Esophagus squamous epithelium (tissue), 5 donors: ENCODE data around the gene SKOR1. TPM values are rescaled to one million over a fixed set of nuclear protein-coding genes. Genes with fewer than 3 reads are reported as not detected.

Experiments used
- DNase-seq: peaks from one replicate; lab custom pipeline; 2025; lab: John Stamatoyannopoulos, UW
- H3K27ac ChIP-seq, 4 donors: fragments of 200-600 bp; sonication (generic); one replicate each; pipeline ENCODE4 v1.5.1; 2016 to 2019; ENCODE audit warnings: mild to moderate bottlenecking in 1 of 4
- H3K27me3 ChIP-seq, 4 donors: fragments of 200-600 bp; sonication (generic); 1 replicate in 3 of 4; 2 replicates in 1 of 4; pipeline versions ENCODE4 v1.5.1 to v1.6.0; 2017 to 2021; ENCODE audit warnings: antibody characterized with exemption in 1 of 4
- H3K36me3 ChIP-seq, 3 donors: fragments of 200-600 bp; sonication (generic); one replicate each; pipeline ENCODE4 v1.5.1; 2016 to 2019
- H3K4me1 ChIP-seq, 3 donors: fragments of 200-600 bp; sonication (generic); one replicate each; pipeline ENCODE4 v1.5.1; 2017 to 2019
- H3K4me3 ChIP-seq, 4 donors: fragments of 200-600 bp; sonication (generic); 1 replicate in 3 of 4; 2 replicates in 1 of 4; pipeline ENCODE4 v1.5.1; 2016 to 2019; ENCODE audit warnings: mild to moderate bottlenecking in 2 of 4, moderate library complexity in 1 of 4
- H3K9me3 ChIP-seq, 3 donors: fragments of 200-600 bp; sonication (generic); one replicate each; pipeline ENCODE4 v1.5.1; 2016 to 2019
- POLR2A ChIP-seq, 4 donors: fragments of 450-650 bp; IDR thresholded peaks; one replicate each; pipeline ENCODE4 v1.6.1; 2017; ENCODE audit warnings: antibody characterized with exemption in 4 of 4, mild to moderate bottlenecking in 4 of 4, moderate library complexity in 3 of 4
- WGBS, 2 donors: methylation state at CpG; one replicate each; pipeline ENCODE4 v1.1.5; 2018; 5-methylcytosine and 5-hydroxymethylcytosine counted together
- intact Hi-C: fragments of 100-400 bp; cut with DNase I; formaldehyde crosslinking; loops from one replicate; pipeline ENCODE4 v1.15.0; 2022
- total RNA-seq, 4 donors: library from RNA; depleted of rRNA; stranded (reverse); fragments of >200 nt; gene quantifications; one replicate each; pipeline ENCODE4 v1.1.0, GENCODE V29; 2016
- TF ChIP-seq, protein P1 (sequence below), 6 experiments: fragments of 450-650 bp in 4 of 6; fragments of 200-600 bp in 2 of 6; sonication (generic) in 2 of 6; IDR thresholded peaks; one replicate each; pipeline ENCODE4 v1.5.1; 2016 to 2019; ENCODE audit warnings: antibody characterized with exemption in 6 of 6, mild to moderate bottlenecking in 4 of 6, moderate library complexity in 4 of 6
- donor health status: DM: yes; HTN: yes; CAD: no.

The SKOR1 gene
- total RNA-seq, 4 donors from 2014 or later, result 0.09 to 0.76 (median 0.28) TPM

DNA sequence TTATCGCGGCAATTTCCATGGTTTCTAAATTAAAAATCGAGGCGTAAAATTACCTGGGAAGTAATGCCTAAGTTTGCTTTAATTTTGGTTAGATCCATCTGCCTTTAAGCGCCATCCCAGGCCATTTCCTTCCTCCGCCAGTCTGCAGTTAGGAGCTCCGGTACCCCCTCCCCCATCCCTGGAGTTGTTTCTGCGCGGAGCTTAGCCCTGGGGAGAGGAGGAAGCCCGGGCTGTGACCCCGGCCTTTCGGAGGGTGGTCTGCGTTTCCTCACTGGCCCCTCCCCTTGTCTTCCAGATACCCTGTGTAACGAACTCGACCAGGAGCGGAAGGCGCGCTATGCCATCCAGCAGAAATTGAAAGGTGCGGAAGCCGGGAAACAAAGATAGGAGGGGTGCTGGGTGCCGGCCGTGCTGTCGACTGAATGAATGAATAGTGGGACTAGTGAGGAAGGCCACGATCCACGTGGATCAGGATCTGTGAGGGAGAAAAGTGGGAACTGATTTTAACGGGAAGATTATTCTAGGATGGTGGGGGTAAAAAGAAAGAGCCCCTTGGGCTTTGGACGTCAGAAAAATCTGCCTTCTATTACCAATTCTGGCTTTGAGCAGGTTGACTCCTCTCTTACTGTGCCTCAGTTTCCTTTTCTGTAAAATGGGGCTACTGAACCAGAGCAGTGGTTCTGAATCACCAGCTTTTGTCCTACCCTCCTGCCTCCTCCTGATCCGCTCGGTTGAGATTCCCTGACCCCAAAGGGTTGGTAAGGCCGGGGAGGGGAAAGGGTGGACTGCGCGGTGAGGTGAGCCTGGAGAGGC lies 7.8 kb downstream of the SKOR1 start:
- Histone ChIP-seq H3K27ac (no peak overlapping the region), H3K9me3 (no peaks in the 10 kb centered on the region), H3K4me1 (peaks cover 50 to 67% (median 56%) of the 10 kb centered on the region in 3 donors), H3K4me3 (peak overlapping the region in 2 of 4 donors; percentile 50 to 68), H3K27me3 (peaks cover 35 to 86% (median 61%) of the 10 kb centered on the region in 4 donors), H3K36me3 (no peaks in the 10 kb centered on the region)
- no peak for TF ChIP-seq POLR2A (IDR thresholded peaks at IDR 0.05)
- TF ChIP-seq, protein P1, sequence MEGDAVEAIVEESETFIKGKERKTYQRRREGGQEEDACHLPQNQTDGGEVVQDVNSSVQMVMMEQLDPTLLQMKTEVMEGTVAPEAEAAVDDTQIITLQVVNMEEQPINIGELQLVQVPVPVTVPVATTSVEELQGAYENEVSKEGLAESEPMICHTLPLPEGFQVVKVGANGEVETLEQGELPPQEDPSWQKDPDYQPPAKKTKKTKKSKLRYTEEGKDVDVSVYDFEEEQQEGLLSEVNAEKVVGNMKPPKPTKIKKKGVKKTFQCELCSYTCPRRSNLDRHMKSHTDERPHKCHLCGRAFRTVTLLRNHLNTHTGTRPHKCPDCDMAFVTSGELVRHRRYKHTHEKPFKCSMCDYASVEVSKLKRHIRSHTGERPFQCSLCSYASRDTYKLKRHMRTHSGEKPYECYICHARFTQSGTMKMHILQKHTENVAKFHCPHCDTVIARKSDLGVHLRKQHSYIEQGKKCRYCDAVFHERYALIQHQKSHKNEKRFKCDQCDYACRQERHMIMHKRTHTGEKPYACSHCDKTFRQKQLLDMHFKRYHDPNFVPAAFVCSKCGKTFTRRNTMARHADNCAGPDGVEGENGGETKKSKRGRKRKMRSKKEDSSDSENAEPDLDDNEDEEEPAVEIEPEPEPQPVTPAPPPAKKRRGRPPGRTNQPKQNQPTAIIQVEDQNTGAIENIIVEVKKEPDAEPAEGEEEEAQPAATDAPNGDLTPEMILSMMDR (IDR thresholded peaks at IDR 0.05), result no peak
- DNase-seq, result no peak
- intact Hi-C loops, result loop anchor here (10.0 kb wide), 1 partner anchor 888 kb away; no protein-coding TSS in a partner anchor
- WGBS, 2 donors, result 8 to 19% methylated on average over 18 to 30 of the region's 32 CpGs

DNA sequence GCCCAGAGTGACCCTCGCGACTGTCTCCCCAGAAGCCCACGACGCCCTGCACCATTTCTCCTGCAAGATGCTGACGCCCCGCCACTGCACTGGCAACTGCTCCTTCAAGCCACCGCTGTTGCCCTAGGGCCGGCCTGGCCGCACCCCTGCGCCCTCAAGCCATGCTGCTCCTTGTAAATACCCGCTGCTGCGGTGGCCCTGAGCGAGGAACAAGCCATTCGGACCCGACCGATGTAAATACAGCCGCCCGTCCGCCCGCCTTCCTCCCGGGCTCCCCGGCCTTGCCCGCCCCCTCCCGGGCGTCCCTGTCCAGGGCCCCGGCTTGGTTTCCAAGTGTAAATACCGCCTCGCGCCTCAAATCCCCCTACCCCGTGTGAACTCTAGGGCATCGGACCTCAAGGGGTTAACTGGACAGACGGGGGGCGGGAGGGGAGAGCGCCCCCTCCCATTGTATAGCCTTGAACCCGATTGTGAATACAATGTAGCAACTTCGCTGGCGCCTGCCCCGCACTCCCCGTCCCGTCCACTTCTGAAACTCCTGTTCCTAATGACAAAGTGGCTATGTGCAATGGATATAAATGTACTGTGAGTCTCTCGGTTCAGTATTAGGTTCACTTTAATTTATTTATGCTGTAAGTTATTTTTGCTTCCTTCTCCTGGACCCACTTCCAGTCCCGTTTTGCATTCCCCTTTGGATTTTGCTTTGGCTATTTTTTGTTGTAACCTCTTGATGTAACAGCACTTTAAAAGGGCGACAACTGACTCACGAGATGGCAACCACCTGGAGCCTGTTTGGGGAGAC lies 8.6 kb downstream of the SKOR1 start:
- intact Hi-C loops, result loop anchor here (10.0 kb wide), 1 partner anchor 889 kb away; no protein-coding TSS in a partner anchor
- WGBS, 2 donors, result 1 to 3% methylated on average over 18 to 31 of the region's 44 CpGs
- H3K4me3 ChIP-seq, result peak overlapping the region; percentile 7 to 68 (median 46)
- peaks cover 28 to 80% (median 54%) of the 10 kb centered on the region in 4 donors for H3K27me3 ChIP-seq
- H3K4me1 ChIP-seq, result peaks cover 47 to 67% (median 52%) of the 10 kb centered on the region in 3 donors
- H3K36me3 ChIP-seq, result no peaks in the 10 kb centered on the region
- no peak for TF ChIP-seq POLR2A (IDR thresholded peaks at IDR 0.05)
- TF ChIP-seq, protein P1 (IDR thresholded peaks at IDR 0.05), result peak; percentile 31 to 68 (median 50)
- no peak overlapping the region for H3K27ac ChIP-seq
- no peaks in the 10 kb centered on the region for H3K9me3 ChIP-seq
- no peak for DNase-seq

DNA sequence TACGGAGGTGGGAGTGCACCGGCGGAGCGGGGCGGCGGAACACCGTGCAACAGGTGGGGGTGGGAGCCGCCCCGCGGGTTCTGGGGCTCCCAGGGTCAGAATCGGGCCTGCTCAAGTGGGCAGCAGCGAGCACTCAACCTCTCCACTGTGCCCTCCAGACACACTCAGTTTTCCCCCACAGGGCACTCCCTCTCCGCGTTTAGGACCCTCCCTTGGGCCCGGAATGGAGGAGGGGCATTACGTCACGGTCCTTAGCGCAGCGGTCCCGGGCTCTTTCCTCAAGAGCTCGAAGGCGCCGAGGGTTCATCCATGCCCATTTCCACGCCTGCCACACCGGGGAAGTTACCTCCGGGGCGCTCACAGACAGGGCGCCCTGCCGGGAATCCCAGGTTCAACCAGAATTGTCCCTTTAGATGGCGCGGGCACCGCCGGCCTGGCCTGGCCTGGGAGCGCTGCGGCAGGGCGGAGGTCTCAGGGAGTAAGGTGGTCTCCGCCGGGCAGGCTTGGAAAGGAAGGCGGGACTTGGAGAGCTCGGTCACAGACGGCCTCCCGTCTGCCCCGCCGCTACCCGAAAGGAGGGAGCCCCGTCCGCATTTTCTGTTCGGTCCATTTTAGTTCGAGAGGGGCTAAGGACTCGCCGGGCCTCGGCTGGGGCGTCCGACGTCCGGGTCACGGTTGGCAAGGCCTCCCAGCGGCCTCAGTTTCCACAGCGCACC lies 9.4 kb downstream of the SKOR1 start:
- Histone ChIP-seq H3K27ac (no peak overlapping the region), H3K4me1 (peaks cover 46 to 67% (median 46%) of the 10 kb centered on the region in 3 donors), H3K4me3 (peak overlapping the region; percentile 23 to 68 (median 46)), H3K36me3 (no peaks in the 10 kb centered on the region), H3K9me3 (no peaks in the 10 kb centered on the region), H3K27me3 (peaks cover 20 to 71% (median 46%) of the 10 kb centered on the region in 4 donors)
- intact Hi-C loops, result loop anchor here (5.0 to 10.0 kb wide), 2 partner anchors 312 to 890 kb away; partner anchors contain the start of gene C15orf61
- no peak for TF ChIP-seq POLR2A (IDR thresholded peaks at IDR 0.05)
- TF ChIP-seq, protein P1 (IDR thresholded peaks at IDR 0.05), result no peak
- 2 to 7% methylated on average over 13 to 16 of the region's 59 CpGs for WGBS, 2 donors
- DNase-seq, result no peak

DNA sequence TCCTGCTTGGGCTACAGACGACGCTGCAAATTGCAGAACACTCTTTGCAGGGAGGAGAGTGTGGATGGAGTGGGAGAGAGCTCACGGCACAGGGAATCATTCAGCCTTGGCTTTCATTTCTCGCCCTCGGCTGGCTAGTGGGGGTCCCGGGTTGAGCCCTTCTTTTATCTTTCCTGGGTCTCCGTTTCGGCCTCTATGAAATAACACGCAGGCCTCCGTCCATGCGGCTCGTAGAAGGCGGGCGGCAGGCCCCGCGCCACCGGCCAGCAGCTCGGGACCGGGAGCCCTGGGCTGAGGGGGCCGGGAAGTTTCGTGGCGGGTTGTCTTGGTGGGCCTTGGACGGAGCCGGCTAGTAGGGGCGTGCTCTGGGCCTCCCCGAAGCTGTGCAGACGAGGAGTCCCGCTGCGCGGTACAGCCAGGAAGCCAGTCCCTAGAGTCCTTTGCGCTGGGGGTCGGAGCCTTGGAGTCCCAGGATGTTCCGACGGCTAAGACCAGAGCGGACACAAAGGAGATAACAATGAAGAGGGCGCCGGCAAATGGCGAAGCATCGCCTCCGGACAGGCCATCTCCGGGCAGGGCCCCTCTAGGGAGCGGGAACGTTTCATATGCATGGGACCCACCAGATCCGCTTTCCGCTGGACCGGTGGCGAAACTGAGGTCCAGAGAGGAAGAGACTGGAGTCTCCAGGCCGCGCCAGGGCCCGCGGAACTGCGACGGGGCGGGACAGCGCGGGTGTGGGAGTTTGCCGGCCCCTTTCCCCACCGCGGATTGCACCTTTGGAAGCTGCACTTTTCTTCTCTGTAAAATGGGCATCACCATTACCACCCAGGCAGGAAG lies 10.2 kb downstream of the SKOR1 start:
- no peak for DNase-seq
- H3K9me3 ChIP-seq, result no peaks in the 10 kb centered on the region
- intact Hi-C loops, result loop anchor here (5.0 to 10.0 kb wide), 2 partner anchors 313 to 891 kb away; partner anchors contain the start of gene C15orf61
- H3K27me3 ChIP-seq, result peaks cover 15 to 64% (median 41%) of the 10 kb centered on the region in 4 donors
- no peaks in the 10 kb centered on the region for H3K36me3 ChIP-seq
- TF ChIP-seq POLR2A (IDR thresholded peaks at IDR 0.05), result no peak
- TF ChIP-seq, protein P1 (IDR thresholded peaks at IDR 0.05), result no peak
- H3K4me3 ChIP-seq, result peak overlapping the region; percentile 23 to 68 (median 46)
- H3K27ac ChIP-seq, result no peak overlapping the region
- H3K4me1 ChIP-seq, result peaks cover 44 to 63% (median 46%) of the 10 kb centered on the region in 3 donors
- WGBS, 2 donors, result 0 to 4% methylated on average over 10 to 23 of the region's 59 CpGs
